SJSA1 (cell line): ENCODE data around the gene FABP3. TPM values are rescaled to one million over a fixed set of nuclear protein-coding genes. Genes with fewer than 3 reads are reported as not detected.

Experiments used
- DNase-seq, 2 experiments: peaks; one replicate each; pipeline ENCODE4 v3.0.0-alpha.2; 2015 to 2020; ENCODE audit warnings: low spot score in 2 of 2, low read depth in 1 of 2
- H3K27ac ChIP-seq: fragments of 250-450 bp; sonication (Bioruptor Pico); 2 replicates; pipeline ENCODE4 v1.5.1; 2020; ENCODE audit warnings: mild to moderate bottlenecking, moderate library complexity
- H3K27me3 ChIP-seq: fragments of 250-450 bp; sonication (Bioruptor Pico); replicated peaks from 2 replicates; pipeline ENCODE4 v1.5.1; 2020; ENCODE audit warnings: mild to moderate bottlenecking, moderate library complexity
- H3K36me3 ChIP-seq: fragments of 250-450 bp; sonication (Bioruptor Pico); 2 replicates; pipeline ENCODE4 v1.5.1; 2020; ENCODE audit warnings: mild to moderate bottlenecking
- H3K4me1 ChIP-seq: fragments of 250-450 bp; sonication (Bioruptor Pico); replicated peaks from 2 replicates; pipeline ENCODE4 v1.6.1; 2021; ENCODE audit warnings: mild to moderate bottlenecking
- H3K4me3 ChIP-seq: fragments of 250-450 bp; sonication (Bioruptor Pico); 2 replicates; pipeline ENCODE4 v1.5.1; 2020; ENCODE audit warnings: mild to moderate bottlenecking
- H3K9me3 ChIP-seq: fragments of 250-450 bp; sonication (Bioruptor Pico); replicated peaks from 2 replicates; pipeline ENCODE4 v1.5.1; 2020; ENCODE audit warnings: mild to moderate bottlenecking
- total RNA-seq: library from RNA; depleted of rRNA; stranded (reverse); fragments of >200 nt; shearing (Covaris generic); gene quantifications from 2 replicates; pipeline ENCODE4 v1.2.3, GENCODE V29; 2014

Gene FABP3
- total RNA-seq, 1 experiment from 2014 or later, result 0.24 TPM

DNA sequence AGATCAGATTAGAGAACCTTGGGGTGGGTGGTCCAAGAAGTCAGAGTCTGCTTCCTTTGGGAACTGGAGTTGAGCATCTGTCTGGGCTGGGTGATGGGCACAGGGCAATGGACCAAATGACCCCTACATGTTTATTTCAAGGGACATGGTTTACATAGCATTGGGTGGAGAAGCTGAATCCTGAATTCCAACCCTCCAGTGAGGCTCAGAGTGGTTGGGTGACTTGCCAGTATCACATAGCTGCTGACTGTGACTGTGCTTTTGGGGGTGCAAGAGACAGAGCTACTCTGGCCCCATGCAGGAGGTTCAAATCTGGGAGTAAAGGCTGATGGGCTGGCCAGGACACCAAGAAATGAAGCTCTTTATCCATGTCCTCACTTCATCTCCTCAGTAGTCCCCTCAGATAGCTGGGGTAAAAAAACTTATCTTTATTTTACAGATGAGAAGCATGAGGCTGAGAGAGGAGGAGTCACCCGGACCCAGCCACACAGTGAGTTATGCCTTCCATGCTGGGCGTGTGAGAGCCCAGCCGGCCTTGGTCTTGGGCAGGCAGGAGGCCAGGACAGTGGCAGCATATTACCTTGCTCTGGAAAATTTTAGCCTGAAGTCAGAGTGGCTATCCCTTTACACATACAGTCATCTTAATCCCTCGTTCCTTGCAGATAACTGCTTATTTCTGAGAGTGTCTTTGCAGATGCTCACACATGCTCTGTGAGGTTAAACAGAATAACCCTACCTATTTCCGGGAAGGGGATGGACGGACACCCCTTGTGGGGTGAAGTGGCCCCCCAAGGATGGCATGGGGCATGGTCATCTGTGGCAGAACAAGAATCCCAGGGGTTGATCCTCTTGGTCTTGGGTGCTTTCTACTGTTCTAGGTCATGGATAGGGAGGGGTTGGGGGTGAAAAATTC, 37.3 kb upstream of the FABP3 start:
- H3K36me3 ChIP-seq, result peaks cover 12% of the 10 kb centered on the region; the same call in 1 of the 2 replicates
- H3K4me1 ChIP-seq, result peaks cover 38% of the 10 kb centered on the region
- no peak overlapping the region for H3K27ac ChIP-seq
- DNase-seq, result no peak
- H3K27me3 ChIP-seq, result no peaks in the 10 kb centered on the region
- H3K9me3 ChIP-seq, result no peaks in the 10 kb centered on the region
- H3K4me3 ChIP-seq, result no peak overlapping the region

DNA sequence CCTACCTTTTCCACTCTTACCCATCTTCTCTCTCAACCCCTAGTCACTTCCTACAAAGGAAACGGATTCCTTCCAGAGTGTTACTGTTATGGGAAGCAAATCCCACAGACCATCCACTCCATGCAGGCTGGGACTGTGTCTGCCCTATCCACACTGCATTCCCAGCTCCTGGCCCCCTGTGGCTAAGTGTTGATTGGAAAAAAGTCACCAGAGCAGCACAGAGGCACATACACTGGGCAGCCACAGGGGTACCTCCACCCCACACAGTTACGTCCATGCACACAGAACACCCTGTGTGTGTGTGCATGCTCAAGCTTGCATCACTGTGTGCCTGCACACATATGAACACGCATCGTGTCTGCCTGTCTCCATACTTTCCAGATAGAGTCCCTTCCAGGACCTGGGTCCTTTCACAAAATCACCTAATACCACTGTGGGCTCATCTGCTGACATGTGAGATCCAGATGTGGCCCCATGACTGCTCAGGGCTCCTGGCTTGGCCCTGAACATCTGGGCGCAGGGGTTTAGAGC, 36.0 kb upstream of the FABP3 start:
- Histone ChIP-seq H3K4me3 (no peak overlapping the region), H3K27me3 (no peaks in the 10 kb centered on the region), H3K36me3 (peaks cover 6% of the 10 kb centered on the region; the same call in 1 of the 2 replicates), H3K27ac (no peak overlapping the region), H3K4me1 (peaks cover 26% of the 10 kb centered on the region), H3K9me3 (no peaks in the 10 kb centered on the region)
- no peak for DNase-seq

DNA sequence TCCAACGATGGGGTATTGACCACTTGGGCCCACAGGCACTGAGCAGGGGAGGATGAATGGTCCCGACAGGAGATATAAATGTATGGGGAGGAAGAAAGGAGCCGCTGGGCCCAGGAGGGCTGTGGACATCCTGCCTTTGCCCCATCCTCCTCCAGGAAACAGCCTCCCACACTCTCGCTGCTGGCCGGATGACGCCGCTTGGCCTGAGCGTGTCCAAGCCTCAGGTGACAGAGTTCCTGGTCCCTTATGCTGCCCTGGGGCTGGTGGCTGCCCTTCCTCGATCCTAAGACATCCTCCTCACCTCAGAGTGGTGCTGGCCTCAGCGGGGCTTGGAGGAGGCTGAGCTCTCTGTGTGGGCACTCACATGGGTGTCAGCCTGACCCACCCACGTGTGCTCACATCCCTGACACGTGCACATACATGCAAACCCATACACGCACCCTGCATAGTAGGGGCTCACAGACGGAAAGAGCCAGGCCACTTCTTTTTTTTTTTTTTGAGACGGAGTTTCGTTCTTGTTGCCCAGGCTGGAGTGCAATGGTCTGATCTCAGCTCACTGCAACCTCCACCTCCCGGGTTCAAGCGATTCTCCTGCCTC, 34.3 kb upstream of the FABP3 start:
- Histone ChIP-seq H3K36me3 (no peaks in the 10 kb centered on the region), H3K27ac (no peak overlapping the region), H3K4me3 (no peak overlapping the region), H3K9me3 (no peaks in the 10 kb centered on the region), H3K4me1 (peaks cover 16% of the 10 kb centered on the region; the same call in 1 of the 2 replicates), H3K27me3 (no peaks in the 10 kb centered on the region)
- DNase-seq, result no peak

DNA sequence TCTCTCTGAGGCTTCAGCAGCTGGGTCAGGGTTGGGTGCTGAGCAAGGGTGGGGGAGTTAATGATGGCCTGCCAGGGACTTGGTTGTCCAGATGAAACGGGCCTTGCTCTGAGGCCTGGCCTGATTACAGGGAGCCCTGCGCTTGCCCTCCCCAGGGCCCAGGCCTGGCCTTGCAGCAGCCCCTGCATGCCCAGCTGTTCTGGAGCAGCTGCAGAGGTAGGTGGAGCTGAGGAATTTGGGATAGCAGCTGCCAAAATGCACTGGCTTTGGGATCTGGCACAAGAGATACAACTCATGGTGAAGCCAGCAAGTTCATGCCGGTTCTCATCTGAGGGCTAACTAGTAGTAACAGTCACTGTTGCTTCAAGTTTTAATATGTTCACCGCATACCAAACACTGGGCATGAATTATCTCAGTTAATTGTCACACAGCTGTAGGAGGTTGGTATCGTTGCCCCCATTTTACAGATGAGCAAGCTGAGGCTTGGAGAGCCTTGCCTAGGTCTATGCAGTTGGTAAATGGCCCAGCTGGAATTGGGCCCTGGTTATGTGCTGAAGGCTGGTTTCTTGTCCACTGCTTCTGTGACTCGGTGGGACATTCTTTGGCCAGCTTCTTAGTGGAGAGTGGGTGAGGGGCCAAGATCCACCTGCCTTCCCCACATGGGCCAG, 32.8 kb upstream of the FABP3 start:
- DNase-seq, result no peak
- Histone ChIP-seq H3K27ac (no peak overlapping the region), H3K4me3 (no peak overlapping the region), H3K4me1 (peaks cover 10% of the 10 kb centered on the region; the same call in 1 of the 2 replicates), H3K9me3 (no peaks in the 10 kb centered on the region), H3K27me3 (no peaks in the 10 kb centered on the region), H3K36me3 (no peaks in the 10 kb centered on the region)

DNA sequence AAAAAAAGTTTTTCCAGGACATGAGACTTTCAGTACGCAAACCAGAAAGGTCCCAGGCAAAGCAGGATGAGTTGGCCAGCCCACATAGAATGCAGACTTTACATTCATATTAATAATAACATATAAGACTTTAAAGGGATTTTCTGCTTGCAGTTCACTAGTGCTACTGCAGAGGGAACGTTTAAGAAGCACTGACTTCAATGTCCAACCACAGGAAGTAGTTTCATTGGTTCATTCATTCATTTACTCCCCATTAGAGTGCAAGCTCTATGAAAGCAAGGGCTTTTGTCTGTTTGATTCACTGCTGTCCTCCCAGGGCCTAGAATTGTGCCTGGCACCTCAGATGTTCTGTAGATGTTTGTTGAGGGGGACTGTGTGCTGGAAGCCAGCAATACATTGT, 28.4 kb upstream of the FABP3 start:
- Histone ChIP-seq H3K36me3 (no peaks in the 10 kb centered on the region), H3K27ac (no peak overlapping the region), H3K4me1 (peaks cover 26% of the 10 kb centered on the region), H3K27me3 (no peaks in the 10 kb centered on the region), H3K4me3 (no peak overlapping the region), H3K9me3 (no peaks in the 10 kb centered on the region)
- no peak for DNase-seq

DNA sequence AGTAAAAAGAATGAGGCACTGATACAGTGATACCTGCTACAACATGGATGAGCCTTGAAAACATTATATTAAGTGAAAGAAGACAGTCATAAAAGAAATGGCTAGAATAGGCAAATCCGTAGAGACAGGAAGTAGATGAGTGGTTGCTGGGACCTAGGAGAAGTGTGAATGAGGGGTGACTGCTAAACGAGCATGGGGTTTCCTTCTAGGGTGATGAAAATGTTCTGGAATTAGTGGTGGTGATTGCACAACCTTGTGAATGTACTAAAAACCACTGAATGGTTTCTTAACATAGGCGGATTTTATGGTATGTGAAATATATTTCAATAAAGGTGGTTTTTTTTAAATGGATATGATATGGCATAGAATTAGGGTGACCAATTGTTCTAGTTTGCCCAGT, 27.5 kb upstream of the FABP3 start:
- no peaks in the 10 kb centered on the region for H3K9me3 ChIP-seq
- H3K27me3 ChIP-seq, result no peaks in the 10 kb centered on the region
- no peak overlapping the region for H3K27ac ChIP-seq
- no peaks in the 10 kb centered on the region for H3K36me3 ChIP-seq
- H3K4me1 ChIP-seq, result peaks cover 29% of the 10 kb centered on the region
- DNase-seq, result no peak
- H3K4me3 ChIP-seq, result no peak overlapping the region

DNA sequence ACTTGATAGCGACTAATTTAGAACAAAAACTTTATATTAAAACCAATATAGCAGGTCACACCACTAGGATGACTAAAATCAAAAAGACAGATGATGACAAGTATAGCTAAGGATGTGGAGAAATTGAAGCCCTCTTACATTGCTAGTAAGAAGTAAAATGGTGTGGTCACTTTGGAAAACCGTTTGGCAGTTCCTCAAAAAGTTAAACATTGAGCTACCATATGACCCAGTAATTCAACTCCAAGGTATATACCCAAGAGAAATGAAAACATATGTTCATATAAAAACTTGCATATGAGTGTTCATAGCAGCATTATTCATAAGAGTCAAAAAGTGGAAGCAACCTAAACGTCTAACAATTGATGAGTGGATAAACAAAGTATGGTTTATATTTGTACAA, 27.1 kb upstream of the FABP3 start:
- H3K27me3 ChIP-seq, result no peaks in the 10 kb centered on the region
- H3K4me1 ChIP-seq, result peaks cover 29% of the 10 kb centered on the region
- no peaks in the 10 kb centered on the region for H3K36me3 ChIP-seq
- no peak overlapping the region for H3K27ac ChIP-seq
- H3K9me3 ChIP-seq, result no peaks in the 10 kb centered on the region
- no peak overlapping the region for H3K4me3 ChIP-seq
- DNase-seq, result no peak

DNA sequence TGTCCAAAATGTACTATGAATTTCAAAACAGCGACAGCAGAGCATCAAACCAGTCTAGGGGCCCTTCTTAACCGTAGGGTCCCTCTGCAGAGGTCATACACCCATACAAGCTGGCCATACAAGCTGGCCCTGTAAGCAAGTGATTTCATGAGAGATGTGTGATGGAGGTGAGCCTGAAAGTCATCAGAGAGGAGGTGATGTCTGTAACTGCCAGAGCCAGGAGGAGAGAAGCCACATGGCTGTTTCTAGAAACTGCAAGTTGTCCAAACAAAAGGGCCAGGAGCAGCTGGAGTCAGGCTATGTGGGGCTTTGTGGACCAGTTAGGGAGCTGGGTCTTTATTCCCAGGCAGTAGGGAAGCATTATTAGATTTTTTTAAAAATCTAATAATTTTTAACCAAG, 25.4 kb upstream of the FABP3 start:
- Histone ChIP-seq H3K27me3 (no peaks in the 10 kb centered on the region), H3K27ac (peak overlapping the region; percentile 83), H3K9me3 (no peaks in the 10 kb centered on the region), H3K36me3 (no peaks in the 10 kb centered on the region), H3K4me1 (peaks cover 37% of the 10 kb centered on the region), H3K4me3 (no peak overlapping the region)
- DNase-seq, result no peak

DNA sequence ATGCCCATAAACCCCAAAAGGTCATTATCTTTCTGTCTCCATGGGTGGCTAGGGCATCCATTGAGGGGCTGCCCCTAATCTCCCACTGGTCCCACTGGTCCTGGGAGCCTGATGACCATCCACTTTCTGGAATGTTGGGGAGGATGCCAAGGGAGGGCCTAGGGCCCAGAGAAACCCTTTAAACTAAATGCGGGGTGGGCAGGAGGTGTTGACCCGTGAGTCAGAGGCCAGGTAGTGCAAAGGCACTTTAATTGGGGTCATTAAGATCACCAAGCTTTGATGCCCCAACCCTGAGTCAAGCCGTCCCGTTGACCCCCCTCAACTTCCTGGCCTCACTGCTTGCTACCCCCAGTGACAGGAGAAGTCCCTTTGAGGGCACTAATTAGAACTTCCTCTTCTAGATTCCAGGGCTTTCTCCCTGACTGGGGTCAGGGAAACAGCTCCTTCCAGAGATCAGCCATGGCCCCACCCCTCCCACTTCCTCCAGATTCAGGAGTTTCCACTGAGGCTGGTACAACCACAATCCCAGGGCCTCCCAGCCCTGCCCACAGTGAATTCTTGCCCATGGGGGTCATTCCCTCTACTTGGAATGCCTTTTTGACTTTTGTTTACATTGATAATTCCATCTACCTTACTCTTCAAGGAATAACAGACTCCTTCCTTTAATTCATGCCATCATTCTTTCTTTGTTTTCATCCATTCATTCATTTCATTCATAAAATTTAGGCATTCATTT, 24.7 kb upstream of the FABP3 start:
- peak overlapping the region; percentile 83 for H3K27ac ChIP-seq
- peak; percentile 88 to 90 for DNase-seq
- no peaks in the 10 kb centered on the region for H3K9me3 ChIP-seq
- H3K4me3 ChIP-seq, result no peak overlapping the region
- H3K36me3 ChIP-seq, result no peaks in the 10 kb centered on the region
- no peaks in the 10 kb centered on the region for H3K27me3 ChIP-seq
- peaks cover 37% of the 10 kb centered on the region for H3K4me1 ChIP-seq

DNA sequence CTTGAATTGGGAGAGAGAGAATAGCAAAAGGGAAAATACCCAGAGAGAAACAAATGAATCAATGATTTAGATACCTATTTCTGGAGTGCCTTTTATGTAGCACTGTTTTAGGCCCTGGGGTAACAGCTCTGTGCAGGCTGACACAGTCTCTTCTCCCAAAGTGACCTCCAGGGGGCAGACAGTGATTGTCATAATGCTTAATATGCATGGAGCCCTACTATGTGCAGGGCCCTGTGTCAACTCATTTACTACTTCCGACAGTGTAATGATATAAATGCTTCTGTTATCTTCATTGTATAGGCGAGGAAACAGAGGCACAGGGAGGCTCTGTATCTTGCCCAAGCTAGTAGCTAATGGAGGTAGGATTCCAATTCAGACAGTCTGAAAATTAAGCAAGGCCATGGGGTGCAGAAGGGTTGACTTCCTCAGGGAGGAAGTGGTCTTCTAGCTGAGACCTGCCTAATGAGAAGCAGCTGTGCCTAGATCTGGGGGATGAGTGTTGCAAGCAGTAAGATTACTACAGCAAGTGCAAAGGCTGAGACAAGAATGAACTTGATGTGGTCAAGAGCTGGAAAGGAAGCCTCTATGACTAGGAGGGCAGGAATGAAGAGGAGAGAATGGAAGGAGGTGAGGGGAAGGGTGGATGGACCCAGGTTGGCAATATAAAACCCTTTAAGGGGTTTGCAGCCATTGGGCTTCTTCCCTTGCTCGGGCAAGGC, 23.9 kb upstream of the FABP3 start:
- H3K4me3 ChIP-seq, result no peak overlapping the region
- DNase-seq, result peak; percentile 76 to 81
- H3K36me3 ChIP-seq, result no peaks in the 10 kb centered on the region
- H3K4me1 ChIP-seq, result peaks cover 37% of the 10 kb centered on the region
- peak overlapping the region; percentile 83 for H3K27ac ChIP-seq
- H3K9me3 ChIP-seq, result no peaks in the 10 kb centered on the region
- H3K27me3 ChIP-seq, result no peaks in the 10 kb centered on the region

DNA sequence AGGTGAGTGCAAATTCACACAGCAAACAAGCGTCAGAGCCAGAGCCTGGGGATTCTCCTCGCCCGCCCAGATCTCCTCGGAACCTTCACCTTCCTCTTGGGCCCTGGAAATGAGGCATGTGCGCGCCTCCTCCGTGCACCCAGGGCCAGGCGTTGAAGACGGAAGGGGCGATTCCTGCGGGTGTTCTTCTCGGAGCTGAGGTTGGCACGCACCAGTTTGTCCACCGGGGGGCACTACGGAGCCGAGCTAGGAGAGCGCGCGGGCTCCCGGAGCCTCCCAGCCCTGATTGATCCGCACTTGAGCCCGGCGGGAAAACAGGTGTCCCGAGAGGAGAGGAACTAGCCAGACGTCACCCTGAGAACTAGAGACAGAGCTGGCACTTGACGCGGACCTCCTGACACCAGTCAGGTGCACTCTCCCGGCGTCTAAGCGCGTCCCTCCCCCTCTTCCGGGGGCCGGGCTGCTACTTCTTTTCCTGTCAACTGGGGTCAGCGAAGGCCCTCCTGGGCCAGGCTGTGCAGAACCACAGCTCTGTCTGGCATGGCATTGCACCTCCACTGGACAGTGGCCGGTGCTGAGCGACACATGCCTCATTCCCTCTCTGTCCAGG, 21.8 kb upstream of the FABP3 start:
- Histone ChIP-seq H3K27me3 (no peaks in the 10 kb centered on the region), H3K4me1 (peaks cover 32% of the 10 kb centered on the region), H3K27ac (no peak overlapping the region), H3K36me3 (no peaks in the 10 kb centered on the region), H3K9me3 (no peaks in the 10 kb centered on the region), H3K4me3 (no peak overlapping the region)
- peak; percentile 79 to 86 for DNase-seq

DNA sequence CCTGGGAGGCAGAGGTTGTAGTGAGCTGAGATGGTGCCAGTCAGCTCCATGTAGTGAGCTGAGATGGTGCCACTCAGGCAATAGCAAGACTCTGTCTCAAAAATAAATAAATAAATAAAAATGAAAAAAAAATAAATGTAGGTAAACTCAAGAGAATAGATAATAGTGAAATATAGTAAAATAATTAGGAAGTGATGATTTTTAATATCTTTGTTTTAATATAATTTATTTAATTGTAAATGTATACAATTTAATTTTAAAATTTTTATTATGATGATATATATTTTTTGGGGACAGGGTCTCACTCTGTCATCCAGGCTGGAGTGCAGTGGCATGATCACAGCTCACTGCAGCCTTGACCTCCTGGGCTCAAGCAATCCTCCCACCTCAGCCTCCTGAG, 20.6 kb upstream of the FABP3 start:
- Histone ChIP-seq H3K4me3 (no peak overlapping the region), H3K9me3 (no peaks in the 10 kb centered on the region)
- no peak for DNase-seq

More for the DNA sequence above, 20.6 kb upstream of the FABP3 start:
- no peaks in the 10 kb centered on the region for H3K36me3 ChIP-seq
- no peak overlapping the region for H3K27ac ChIP-seq
- H3K27me3 ChIP-seq, result no peaks in the 10 kb centered on the region
- peaks cover 32% of the 10 kb centered on the region for H3K4me1 ChIP-seq
